ENCODE data around the gene NBEAL2.

DNA sequence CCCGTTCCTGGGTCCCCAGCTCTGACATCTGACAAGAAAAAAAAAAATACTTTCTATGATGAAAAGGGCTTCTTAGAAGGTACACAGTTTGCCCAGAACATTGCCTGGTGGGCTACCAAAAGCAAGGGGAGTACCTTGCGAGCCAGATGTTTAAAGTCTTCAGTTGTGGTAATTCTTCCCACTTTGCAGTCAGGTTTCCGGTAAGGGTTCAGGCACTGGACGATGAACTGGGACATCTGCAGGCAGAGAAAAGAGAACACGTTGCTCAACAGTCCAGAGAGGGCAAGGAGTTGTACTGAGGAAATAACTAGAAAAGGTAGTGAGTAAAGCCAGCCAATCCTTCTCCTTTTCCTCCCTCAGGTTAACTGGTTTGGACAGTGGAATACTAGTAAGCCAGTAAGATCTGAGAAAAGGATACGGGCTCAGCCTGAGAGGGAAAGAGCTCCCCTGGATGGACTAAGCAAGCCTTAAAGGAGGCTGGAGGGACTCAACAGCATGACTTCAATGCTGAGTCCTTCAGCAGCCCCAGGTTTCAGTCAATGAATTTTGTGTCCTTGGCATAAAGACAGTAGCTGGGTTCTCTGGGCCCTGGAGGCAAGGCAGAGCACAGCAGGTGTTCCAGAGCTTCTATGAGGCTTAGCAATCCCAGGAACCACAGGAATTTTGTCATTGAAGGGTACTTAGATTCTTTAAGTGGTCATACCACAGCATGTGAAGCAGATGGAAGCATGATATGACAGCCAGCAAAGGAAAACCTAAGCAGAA, 38.2 kb downstream of the NBEAL2 start:
- no peak for TF ChIP-seq EZH2 (IDR thresholded peaks at IDR 0.05; ENCODE audit: borderline replicate concordance, low read length)
- TF ChIP-seq, protein P1, sequence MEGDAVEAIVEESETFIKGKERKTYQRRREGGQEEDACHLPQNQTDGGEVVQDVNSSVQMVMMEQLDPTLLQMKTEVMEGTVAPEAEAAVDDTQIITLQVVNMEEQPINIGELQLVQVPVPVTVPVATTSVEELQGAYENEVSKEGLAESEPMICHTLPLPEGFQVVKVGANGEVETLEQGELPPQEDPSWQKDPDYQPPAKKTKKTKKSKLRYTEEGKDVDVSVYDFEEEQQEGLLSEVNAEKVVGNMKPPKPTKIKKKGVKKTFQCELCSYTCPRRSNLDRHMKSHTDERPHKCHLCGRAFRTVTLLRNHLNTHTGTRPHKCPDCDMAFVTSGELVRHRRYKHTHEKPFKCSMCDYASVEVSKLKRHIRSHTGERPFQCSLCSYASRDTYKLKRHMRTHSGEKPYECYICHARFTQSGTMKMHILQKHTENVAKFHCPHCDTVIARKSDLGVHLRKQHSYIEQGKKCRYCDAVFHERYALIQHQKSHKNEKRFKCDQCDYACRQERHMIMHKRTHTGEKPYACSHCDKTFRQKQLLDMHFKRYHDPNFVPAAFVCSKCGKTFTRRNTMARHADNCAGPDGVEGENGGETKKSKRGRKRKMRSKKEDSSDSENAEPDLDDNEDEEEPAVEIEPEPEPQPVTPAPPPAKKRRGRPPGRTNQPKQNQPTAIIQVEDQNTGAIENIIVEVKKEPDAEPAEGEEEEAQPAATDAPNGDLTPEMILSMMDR (IDR thresholded peaks at IDR 0.05; ENCODE audit: low read length), result no peak
